ENCODE results near the gene DUSP5. TPM values are rescaled to one million over a fixed set of nuclear protein-coding genes. Genes with fewer than 3 reads are reported as not detected.

DUSP5 gene
- total RNA-seq, 1 donor from 2014 or later: 0.34 TPM

- peaks cover 20% of the 10 kb centered on the region for H3K36me3 Mint-ChIP-seq
- Histone ChIP-seq H2AFZ (replicated peaks) (no peak overlapping the region), H3K27ac (no peak overlapping the region), H3K4me1 (peaks cover 16% of the 10 kb centered on the region), H4K20me1 (ENCODE audit: low read depth) (no peaks in the 10 kb centered on the region), H3K9me3 (ENCODE audit: low read depth) (no peaks in the 10 kb centered on the region), H3F3A (ENCODE audit: low read depth) (peaks cover 9% of the 10 kb centered on the region), H3K36me3 (no peaks in the 10 kb centered on the region), H3K4me2 (no peak overlapping the region), H3K27me3 (no peaks in the 10 kb centered on the region), H3K9ac (no peak overlapping the region), H3K4me3 (no peak overlapping the region), H3K79me2 (ENCODE audit: low read depth) (no peaks in the 10 kb centered on the region)
- no peak overlapping the region for H3K27ac Mint-ChIP-seq
- peaks cover 3% of the 10 kb centered on the region for H3K27me3 Mint-ChIP-seq (ENCODE audit: insufficient read depth, low read depth)
- no peak overlapping the region for H3K4me3 Mint-ChIP-seq
- TF ChIP-seq EZH2phosphoT487 (IDR thresholded peaks at IDR 0.05) (no peak), EZH2 (IDR thresholded peaks at IDR 0.05) (no peak)
- TF ChIP-seq, protein P1, sequence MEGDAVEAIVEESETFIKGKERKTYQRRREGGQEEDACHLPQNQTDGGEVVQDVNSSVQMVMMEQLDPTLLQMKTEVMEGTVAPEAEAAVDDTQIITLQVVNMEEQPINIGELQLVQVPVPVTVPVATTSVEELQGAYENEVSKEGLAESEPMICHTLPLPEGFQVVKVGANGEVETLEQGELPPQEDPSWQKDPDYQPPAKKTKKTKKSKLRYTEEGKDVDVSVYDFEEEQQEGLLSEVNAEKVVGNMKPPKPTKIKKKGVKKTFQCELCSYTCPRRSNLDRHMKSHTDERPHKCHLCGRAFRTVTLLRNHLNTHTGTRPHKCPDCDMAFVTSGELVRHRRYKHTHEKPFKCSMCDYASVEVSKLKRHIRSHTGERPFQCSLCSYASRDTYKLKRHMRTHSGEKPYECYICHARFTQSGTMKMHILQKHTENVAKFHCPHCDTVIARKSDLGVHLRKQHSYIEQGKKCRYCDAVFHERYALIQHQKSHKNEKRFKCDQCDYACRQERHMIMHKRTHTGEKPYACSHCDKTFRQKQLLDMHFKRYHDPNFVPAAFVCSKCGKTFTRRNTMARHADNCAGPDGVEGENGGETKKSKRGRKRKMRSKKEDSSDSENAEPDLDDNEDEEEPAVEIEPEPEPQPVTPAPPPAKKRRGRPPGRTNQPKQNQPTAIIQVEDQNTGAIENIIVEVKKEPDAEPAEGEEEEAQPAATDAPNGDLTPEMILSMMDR (IDR thresholded peaks at IDR 0.05): no peak
- peaks cover 11% of the 10 kb centered on the region for H3K4me1 Mint-ChIP-seq
- DNase-seq (ENCODE audit: low spot score): no peak
- no peaks in the 10 kb centered on the region for H3K9me3 Mint-ChIP-seq
Measured at GRCh38 chr10:110507346-110507745, 9.6 kb downstream of the DUSP5 start.

- Mint-ChIP-seq H3K4me3 (no peak overlapping the region), H3K27ac (no peak overlapping the region), H3K36me3 (peaks cover 20% of the 10 kb centered on the region), H3K9me3 (no peaks in the 10 kb centered on the region), H3K4me1 (peaks cover 4% of the 10 kb centered on the region), H3K27me3 (ENCODE audit: insufficient read depth, low read depth) (peaks cover 3% of the 10 kb centered on the region)
- peak overlapping the region; percentile 24 for H3K4me2 ChIP-seq
- peak overlapping the region; percentile 58 for H3K27ac ChIP-seq
- H3K4me1 ChIP-seq: peaks cover 11% of the 10 kb centered on the region
- no peak overlapping the region for H3K4me3 ChIP-seq
- H3F3A ChIP-seq (ENCODE audit: low read depth): peaks cover 9% of the 10 kb centered on the region
- no peaks in the 10 kb centered on the region for H3K27me3 ChIP-seq
- no peaks in the 10 kb centered on the region for H3K36me3 ChIP-seq
- H3K9ac ChIP-seq: no peak overlapping the region
- no peaks in the 10 kb centered on the region for H4K20me1 ChIP-seq (ENCODE audit: low read depth)
- no peaks in the 10 kb centered on the region for H3K9me3 ChIP-seq (ENCODE audit: low read depth)
- H3K79me2 ChIP-seq (ENCODE audit: low read depth): no peaks in the 10 kb centered on the region
- no peak overlapping the region for H2AFZ ChIP-seq (replicated peaks)
- DNase-seq (ENCODE audit: low spot score): no peak
- TF ChIP-seq EZH2phosphoT487 (IDR thresholded peaks at IDR 0.05) (no peak), EZH2 (IDR thresholded peaks at IDR 0.05) (no peak)
- TF ChIP-seq, protein P1 (IDR thresholded peaks at IDR 0.05): no peak
Measured at GRCh38 chr10:110508159-110508788, 10.6 kb downstream of the DUSP5 start.

GRCh38 chr10:110508806-110509544, 11.3 kb downstream of the DUSP5 start:
- H3K27ac Mint-ChIP-seq: no peak overlapping the region
- H3K27me3 Mint-ChIP-seq (ENCODE audit: insufficient read depth, low read depth): peaks cover 4% of the 10 kb centered on the region
- no peaks in the 10 kb centered on the region for H3K9me3 ChIP-seq (ENCODE audit: low read depth)
- H3F3A ChIP-seq (ENCODE audit: low read depth): peaks cover 9% of the 10 kb centered on the region
- TF ChIP-seq EZH2phosphoT487 (IDR thresholded peaks at IDR 0.05) (no peak), EZH2 (IDR thresholded peaks at IDR 0.05) (no peak)
- TF ChIP-seq, protein P1 (IDR thresholded peaks at IDR 0.05): no peak
- no peak overlapping the region for H3K4me2 ChIP-seq
- H3K36me3 Mint-ChIP-seq: peaks cover 20% of the 10 kb centered on the region
- no peaks in the 10 kb centered on the region for H4K20me1 ChIP-seq (ENCODE audit: low read depth)
- no peak overlapping the region for H2AFZ ChIP-seq (replicated peaks)
- H3K4me3 ChIP-seq: no peak overlapping the region
- no peaks in the 10 kb centered on the region for H3K79me2 ChIP-seq (ENCODE audit: low read depth)
- H3K36me3 ChIP-seq: no peaks in the 10 kb centered on the region
- H3K4me1 ChIP-seq: peaks cover 11% of the 10 kb centered on the region
- H3K9ac ChIP-seq: no peak overlapping the region
- no peaks in the 10 kb centered on the region for H3K9me3 Mint-ChIP-seq
- H3K27ac ChIP-seq: no peak overlapping the region
- DNase-seq (ENCODE audit: low spot score): no peak
- no peaks in the 10 kb centered on the region for H3K4me1 Mint-ChIP-seq
- H3K4me3 Mint-ChIP-seq: no peak overlapping the region
- no peaks in the 10 kb centered on the region for H3K27me3 ChIP-seq

Data from neural progenitor cell (in vitro differentiated cells).